ENCODE measurements around the gene GCSAM.

The GCSAM gene

DNA sequence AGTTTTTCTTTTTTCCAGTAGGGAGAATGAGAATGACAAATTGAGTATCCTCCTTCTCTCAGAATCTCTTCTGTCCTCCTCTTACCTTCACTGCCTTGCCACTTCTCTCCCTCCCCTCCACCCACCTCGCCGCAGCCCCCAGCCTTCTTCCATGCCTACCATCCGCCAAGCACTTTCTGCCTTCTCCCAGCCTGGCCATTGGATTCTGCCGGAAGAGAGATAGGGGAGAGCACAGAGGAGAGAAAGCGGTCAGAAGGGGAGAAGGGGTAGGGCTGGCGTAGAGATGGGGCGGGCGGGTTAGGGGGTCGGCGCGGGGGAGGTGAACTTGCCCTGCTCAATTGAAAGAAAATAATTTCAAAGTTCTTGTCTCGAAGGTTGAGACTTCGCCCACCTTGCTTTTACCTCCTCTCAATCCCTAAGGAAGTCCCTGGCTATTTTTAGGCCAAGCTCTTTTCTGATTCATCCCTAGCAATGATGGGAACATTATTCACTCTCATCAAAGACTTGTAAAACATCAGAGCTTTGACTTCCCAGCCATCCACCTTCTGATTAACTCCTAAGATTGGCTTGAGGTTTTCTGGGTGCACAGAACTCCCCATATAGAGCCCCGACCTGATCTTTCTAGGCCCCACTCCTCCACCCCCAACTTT lies 46.0 kb downstream of the GCSAM start:
- DNase-seq (no peak), ATAC-seq (ENCODE audit: insufficient read depth, low read depth) (no peak)
- H3K36me3 ChIP-seq (ENCODE audit: insufficient read depth, low read length), result no peaks in the 10 kb centered on the region
- no peak overlapping the region for H3K4me3 ChIP-seq (ENCODE audit: low read depth in 1 of 2, low read length in 2 of 2)
- H2AFZ ChIP-seq (ENCODE audit: low read depth, low read length), result no peak overlapping the region
- no peaks in the 10 kb centered on the region for H3K79me2 ChIP-seq (ENCODE audit: insufficient read depth, low read length)
- no peaks in the 10 kb centered on the region for H3K9me3 ChIP-seq (ENCODE audit: insufficient read depth, low read length, severe bottlenecking)
- H3K27ac ChIP-seq (ENCODE audit: low read length), result no peak overlapping the region
- peaks cover 9% of the 10 kb centered on the region for H3K27me3 ChIP-seq (ENCODE audit: insufficient read depth, low read length, poor library complexity)
- TF ChIP-seq, protein P1, sequence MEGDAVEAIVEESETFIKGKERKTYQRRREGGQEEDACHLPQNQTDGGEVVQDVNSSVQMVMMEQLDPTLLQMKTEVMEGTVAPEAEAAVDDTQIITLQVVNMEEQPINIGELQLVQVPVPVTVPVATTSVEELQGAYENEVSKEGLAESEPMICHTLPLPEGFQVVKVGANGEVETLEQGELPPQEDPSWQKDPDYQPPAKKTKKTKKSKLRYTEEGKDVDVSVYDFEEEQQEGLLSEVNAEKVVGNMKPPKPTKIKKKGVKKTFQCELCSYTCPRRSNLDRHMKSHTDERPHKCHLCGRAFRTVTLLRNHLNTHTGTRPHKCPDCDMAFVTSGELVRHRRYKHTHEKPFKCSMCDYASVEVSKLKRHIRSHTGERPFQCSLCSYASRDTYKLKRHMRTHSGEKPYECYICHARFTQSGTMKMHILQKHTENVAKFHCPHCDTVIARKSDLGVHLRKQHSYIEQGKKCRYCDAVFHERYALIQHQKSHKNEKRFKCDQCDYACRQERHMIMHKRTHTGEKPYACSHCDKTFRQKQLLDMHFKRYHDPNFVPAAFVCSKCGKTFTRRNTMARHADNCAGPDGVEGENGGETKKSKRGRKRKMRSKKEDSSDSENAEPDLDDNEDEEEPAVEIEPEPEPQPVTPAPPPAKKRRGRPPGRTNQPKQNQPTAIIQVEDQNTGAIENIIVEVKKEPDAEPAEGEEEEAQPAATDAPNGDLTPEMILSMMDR (IDR thresholded peaks at IDR 0.05; ENCODE audit: borderline replicate concordance, extremely low read depth, low read length, poor library complexity, severe bottlenecking), result no peak
- TF ChIP-seq EZH2 (IDR thresholded peaks at IDR 0.05; ENCODE audit: borderline replicate concordance, low read depth, low read length, severe bottlenecking), result no peak
- no peaks in the 10 kb centered on the region for H4K20me1 ChIP-seq (ENCODE audit: insufficient read depth, low read length)
- H3K4me2 ChIP-seq (ENCODE audit: insufficient read depth, low read length), result no peak overlapping the region
- H3K9ac ChIP-seq (ENCODE audit: low read depth, low read length), result no peak overlapping the region
- H3K4me1 ChIP-seq (ENCODE audit: insufficient read depth, low read length), result no peaks in the 10 kb centered on the region

DNA sequence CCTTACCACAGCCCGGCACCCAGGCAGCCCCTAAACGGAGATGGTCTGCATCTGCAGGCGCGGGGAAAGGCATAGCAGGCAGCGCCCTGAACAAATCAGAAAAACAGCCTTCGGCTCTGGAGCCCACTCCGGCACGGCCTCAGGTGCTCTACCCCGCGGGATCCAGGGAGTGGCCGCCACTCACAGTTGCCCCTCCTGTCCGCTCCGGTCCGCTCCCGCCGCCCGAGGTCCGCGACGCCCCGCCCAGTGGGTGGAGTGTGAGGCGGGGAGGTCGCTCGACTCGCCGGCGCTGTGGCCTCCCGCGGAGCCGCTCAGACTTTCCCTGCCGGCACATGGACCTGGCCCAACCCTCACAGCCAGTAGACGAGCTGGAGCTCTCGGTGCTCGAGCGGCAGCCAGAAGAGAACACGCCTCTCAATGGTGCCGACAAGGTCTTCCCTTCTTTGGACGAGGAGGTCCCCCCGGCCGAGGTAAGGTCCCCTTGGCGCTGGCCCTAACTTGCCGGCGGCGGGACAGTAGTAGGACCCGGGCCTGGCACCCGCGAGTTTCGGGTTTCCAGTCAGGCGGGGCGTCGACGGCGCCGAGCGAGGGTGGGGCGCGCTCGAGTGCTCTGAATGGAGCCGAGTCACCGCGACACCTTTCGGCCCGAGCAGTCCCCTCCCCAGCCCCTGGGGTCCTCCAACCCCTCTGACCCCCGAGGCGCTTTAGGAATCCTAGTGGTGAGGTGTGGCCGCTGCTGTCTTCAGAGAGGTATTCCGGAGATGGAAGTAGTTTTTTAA lies 46.8 kb downstream of the GCSAM start, which contains the start of gene C3orf52:
Gene C3orf52 (plus strand): TSS at position 314 of the 779 bp plus-strand sequence. CDS start 19 bp downstream, at position 333.
- Histone ChIP-seq H3K27ac (ENCODE audit: low read length) (no peak within 1 kb of the TSS), H3K9ac (ENCODE audit: low read depth, low read length) (no peak within 1 kb of the TSS), H4K20me1 (ENCODE audit: insufficient read depth, low read length) (no peaks in the 10 kb centered on the region), H2AFZ (ENCODE audit: low read depth, low read length) (no peak within 1 kb of the TSS), H3K27me3 (ENCODE audit: insufficient read depth, low read length, poor library complexity) (peaks cover 9% of the 10 kb centered on the region), H3K36me3 (ENCODE audit: insufficient read depth, low read length) (no peaks in the 10 kb centered on the region), H3K4me3 (ENCODE audit: low read depth in 1 of 2, low read length in 2 of 2) (no peak within 1 kb of the TSS), H3K4me1 (ENCODE audit: insufficient read depth, low read length) (no peaks in the 10 kb centered on the region), H3K79me2 (ENCODE audit: insufficient read depth, low read length) (no peaks in the 10 kb centered on the region), H3K9me3 (ENCODE audit: insufficient read depth, low read length, severe bottlenecking) (no peaks in the 10 kb centered on the region), H3K4me2 (ENCODE audit: insufficient read depth, low read length) (no peak within 1 kb of the TSS)
- no peak for TF ChIP-seq EZH2 (IDR thresholded peaks at IDR 0.05; ENCODE audit: borderline replicate concordance, low read depth, low read length, severe bottlenecking)
- TF ChIP-seq, protein P1 (IDR thresholded peaks at IDR 0.05; ENCODE audit: borderline replicate concordance, extremely low read depth, low read length, poor library complexity, severe bottlenecking), result no peak
- ATAC-seq (ENCODE audit: insufficient read depth, low read depth) (no peak), DNase-seq (no peak)

- H3K27ac ChIP-seq (ENCODE audit: low read length), result no peak overlapping the region
- no peaks in the 10 kb centered on the region for H3K9me3 ChIP-seq (ENCODE audit: insufficient read depth, low read length, severe bottlenecking)
- no peaks in the 10 kb centered on the region for H3K79me2 ChIP-seq (ENCODE audit: insufficient read depth, low read length)
- no peaks in the 10 kb centered on the region for H4K20me1 ChIP-seq (ENCODE audit: insufficient read depth, low read length)
- TF ChIP-seq EZH2 (IDR thresholded peaks at IDR 0.05; ENCODE audit: borderline replicate concordance, low read depth, low read length, severe bottlenecking), result no peak
- TF ChIP-seq, protein P1 (IDR thresholded peaks at IDR 0.05; ENCODE audit: borderline replicate concordance, extremely low read depth, low read length, poor library complexity, severe bottlenecking), result no peak
- DNase-seq (no peak), ATAC-seq (ENCODE audit: insufficient read depth, low read depth) (no peak)
- no peaks in the 10 kb centered on the region for H3K4me1 ChIP-seq (ENCODE audit: insufficient read depth, low read length)
- H3K9ac ChIP-seq (ENCODE audit: low read depth, low read length), result no peak overlapping the region
- H3K4me2 ChIP-seq (ENCODE audit: insufficient read depth, low read length), result no peak overlapping the region
- H2AFZ ChIP-seq (ENCODE audit: low read depth, low read length), result no peak overlapping the region
- H3K4me3 ChIP-seq (ENCODE audit: low read depth in 1 of 2, low read length in 2 of 2), result no peak overlapping the region
- H3K27me3 ChIP-seq (ENCODE audit: insufficient read depth, low read length, poor library complexity), result peaks cover 9% of the 10 kb centered on the region
- H3K36me3 ChIP-seq (ENCODE audit: insufficient read depth, low read length), result no peaks in the 10 kb centered on the region
These were observed 47.3 kb downstream of the GCSAM start for GRCh38 chr3:112085735-112086075.
